HCEC 1CT (cell line): ENCODE results near the gene RPL9.
"Not testable (repeated sequence)": the region's sequence is repeated elsewhere in the genome, so short reads cannot be mapped to it uniquely, and the experiment has no call there.

Experiments used
- DNase-seq: peaks from one replicate; pipeline ENCODE4 v3.0.0-alpha.2; 2017

RPL9 gene

GRCh38 chr4:39415678-39416283 lies 42.9 kb downstream of the RPL9 start:
- DNase-seq, result peak; percentile 9

GRCh38 chr4:39411561-39411960 lies 47.2 kb downstream of the RPL9 start:
- not testable (repeated sequence) for DNase-seq

GRCh38 chr4:39410415-39410814 lies 48.3 kb downstream of the RPL9 start:
- no peak for DNase-seq

- DNase-seq, result no peak
These were observed 51.2 kb downstream of the RPL9 start for GRCh38 chr4:39407584-39407885.

GRCh38 chr4:39406763-39407583 lies 51.7 kb downstream of the RPL9 start, which contains the start of gene KLB:
Gene KLB, plus strand, starts transcription at chr4:39406930. Its CDS starts 20 bp downstream, at chr4:39406950.
- no peak for DNase-seq
